ENCODE results near the gene CD180.

CD180 gene

GRCh38 chr5:67215519-67216471, 19.2 kb upstream of the CD180 start:
- CTCF ChIA-PET, result no interaction called here
- POLR2A ChIA-PET, result interaction anchor here (1.3 kb wide), 1 partner anchor 10 kb away, joined by 4 read pairs; no protein-coding TSS in a partner anchor
- TF ChIP-seq LEF1 (IDR thresholded peaks at IDR 0.05; ENCODE audit: borderline replicate concordance), result no peak
- no peak for TF ChIP-seq ARNT (IDR thresholded peaks at IDR 0.05)
- no peak for TF ChIP-seq FOXA1 (IDR thresholded peaks at IDR 0.05)
- no peak for TF ChIP-seq L3MBTL2 (conservative IDR thresholded peaks at IDR 0.05)
- TF ChIP-seq CTBP1 (IDR thresholded peaks at IDR 0.05; ENCODE audit: borderline replicate concordance), result no peak
- no peak for DNase-seq (ENCODE audit: extremely low spot score)

- POLR2A ChIA-PET, result interaction anchor here (1.3 kb wide), 1 partner anchor 9 kb away, joined by 4 read pairs; no protein-coding TSS in a partner anchor
- TF ChIP-seq CTBP1 (IDR thresholded peaks at IDR 0.05; ENCODE audit: borderline replicate concordance) (no peak), NFRKB (IDR thresholded peaks at IDR 0.05) (no peak), BHLHE40 (IDR thresholded peaks at IDR 0.05; ENCODE audit: borderline replicate concordance) (no peak), FOXM1 (IDR thresholded peaks at IDR 0.05; ENCODE audit: borderline replicate concordance) (no peak), SP1 (IDR thresholded peaks at IDR 0.05) (no peak), PKNOX1 (IDR thresholded peaks at IDR 0.05) (no peak), SUZ12 (IDR thresholded peaks at IDR 0.05) (no peak), ZNF384 (IDR thresholded peaks at IDR 0.05) (no peak), ELF4 (IDR thresholded peaks at IDR 0.05) (no peak), L3MBTL2 (conservative IDR thresholded peaks at IDR 0.05) (no peak), HDGF (IDR thresholded peaks at IDR 0.05; ENCODE audit: borderline replicate concordance) (no peak), ARNT (IDR thresholded peaks at IDR 0.05) (no peak)
- no peak for DNase-seq (ENCODE audit: extremely low spot score)
- CTCF ChIA-PET, result no interaction called here
These were observed 18.3 kb upstream of the CD180 start for GRCh38 chr5:67214707-67215447.

GRCh38 chr5:67214036-67214435, 17.4 kb upstream of the CD180 start:
- ChIA-PET CTCF (interaction anchor here (0.6 kb wide), 1 partner anchor 192 kb away, joined by 4 read pairs; no protein-coding TSS in a partner anchor), POLR2A (no interaction called here)
- DNase-seq (ENCODE audit: extremely low spot score), result no peak
- no peak for TF ChIP-seq LEF1 (IDR thresholded peaks at IDR 0.05; ENCODE audit: borderline replicate concordance)
- TF ChIP-seq NFRKB (IDR thresholded peaks at IDR 0.05), result no peak
- no peak for TF ChIP-seq BHLHE40 (IDR thresholded peaks at IDR 0.05; ENCODE audit: borderline replicate concordance)
- TF ChIP-seq ZNF384 (IDR thresholded peaks at IDR 0.05), result no peak
- no peak for TF ChIP-seq TARDBP (IDR thresholded peaks at IDR 0.05)
- TF ChIP-seq L3MBTL2 (conservative IDR thresholded peaks at IDR 0.05), result no peak
- TF ChIP-seq ELF4 (IDR thresholded peaks at IDR 0.05), result no peak
- no peak for TF ChIP-seq SUZ12 (IDR thresholded peaks at IDR 0.05)
- TF ChIP-seq FOXM1 (IDR thresholded peaks at IDR 0.05; ENCODE audit: borderline replicate concordance), result no peak
- no peak for TF ChIP-seq SP1 (IDR thresholded peaks at IDR 0.05)
- no peak for TF ChIP-seq FOXA1 (IDR thresholded peaks at IDR 0.05)
- TF ChIP-seq CTBP1 (IDR thresholded peaks at IDR 0.05; ENCODE audit: borderline replicate concordance), result no peak
- TF ChIP-seq ARNT (IDR thresholded peaks at IDR 0.05), result no peak
- no peak for TF ChIP-seq HDGF (IDR thresholded peaks at IDR 0.05; ENCODE audit: borderline replicate concordance)
- no peak for TF ChIP-seq PKNOX1 (IDR thresholded peaks at IDR 0.05)
- TF ChIP-seq FOXK2 (IDR thresholded peaks at IDR 0.05), result no peak

GRCh38 chr5:67211926-67212325, 15.3 kb upstream of the CD180 start:
- CTCF ChIA-PET, result no interaction called here
- no peak for DNase-seq (ENCODE audit: extremely low spot score)
- no peak for TF ChIP-seq ARNT (IDR thresholded peaks at IDR 0.05)
- no peak for TF ChIP-seq TARDBP (IDR thresholded peaks at IDR 0.05)
- POLR2A ChIA-PET, result no interaction called here

GRCh38 chr5:67209141-67209771, 12.7 kb upstream of the CD180 start:
- CTCF ChIA-PET, result interaction anchor here (0.5 to 1.0 kb wide), 6 partner anchors 9 to 825 kb away, joined by 3 to 5 read pairs (median 3); no protein-coding TSS in a partner anchor
- DNase-seq (ENCODE audit: extremely low spot score), result peak; percentile 79
- TF ChIP-seq FOXA1 (IDR thresholded peaks at IDR 0.05) (no peak), L3MBTL2 (conservative IDR thresholded peaks at IDR 0.05) (no peak), ARNT (IDR thresholded peaks at IDR 0.05) (no peak), LEF1 (IDR thresholded peaks at IDR 0.05; ENCODE audit: borderline replicate concordance) (no peak), SUZ12 (IDR thresholded peaks at IDR 0.05) (no peak), PKNOX1 (IDR thresholded peaks at IDR 0.05) (no peak), SP1 (IDR thresholded peaks at IDR 0.05) (no peak), CTBP1 (IDR thresholded peaks at IDR 0.05; ENCODE audit: borderline replicate concordance) (no peak), BHLHE40 (IDR thresholded peaks at IDR 0.05; ENCODE audit: borderline replicate concordance) (no peak), FOXM1 (IDR thresholded peaks at IDR 0.05; ENCODE audit: borderline replicate concordance) (no peak), ZNF384 (IDR thresholded peaks at IDR 0.05) (no peak), FOXK2 (IDR thresholded peaks at IDR 0.05) (no peak), ELF4 (IDR thresholded peaks at IDR 0.05) (no peak), HDGF (IDR thresholded peaks at IDR 0.05; ENCODE audit: borderline replicate concordance) (no peak), NFRKB (IDR thresholded peaks at IDR 0.05) (no peak), TARDBP (IDR thresholded peaks at IDR 0.05) (no peak)
- POLR2A ChIA-PET, result no interaction called here

Measured in HEK293T (cell line).